Measurements from ENCODE around the gene THSD4.

DNA sequence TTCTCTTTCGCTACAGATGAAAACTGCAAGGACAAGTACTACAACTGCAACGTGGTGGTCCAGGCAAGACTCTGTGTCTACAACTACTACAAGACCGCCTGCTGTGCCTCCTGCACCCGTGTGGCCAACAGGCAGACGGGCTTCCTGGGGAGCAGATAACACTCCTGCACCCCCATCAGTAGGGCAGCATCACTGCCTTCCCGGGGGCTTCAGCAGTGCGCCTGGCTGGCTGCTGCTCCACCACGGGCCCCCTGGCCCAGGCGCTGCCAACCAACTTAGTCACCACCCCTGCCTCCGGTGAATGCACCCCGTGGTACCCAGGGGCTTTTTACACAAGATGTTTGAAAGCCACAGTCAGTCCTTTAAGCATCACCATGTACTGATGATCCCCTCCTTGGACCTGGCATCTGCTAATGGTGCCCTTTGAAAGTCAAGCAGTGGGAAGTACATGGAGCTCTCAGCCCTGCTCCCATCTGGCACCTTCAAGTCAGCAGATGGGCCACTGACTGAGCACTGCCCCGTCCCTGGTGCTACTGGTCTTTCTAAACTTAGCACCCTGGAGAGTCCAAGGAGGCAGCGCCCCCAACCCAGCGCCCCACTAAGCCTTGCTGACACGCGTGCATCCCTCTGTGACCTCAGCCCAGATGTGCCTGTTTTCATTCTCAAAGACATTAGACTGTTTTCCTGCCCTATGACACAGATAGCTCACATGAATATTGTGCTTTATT lies 662.1 kb downstream of the THSD4 start:
- TF ChIP-seq, protein P1, sequence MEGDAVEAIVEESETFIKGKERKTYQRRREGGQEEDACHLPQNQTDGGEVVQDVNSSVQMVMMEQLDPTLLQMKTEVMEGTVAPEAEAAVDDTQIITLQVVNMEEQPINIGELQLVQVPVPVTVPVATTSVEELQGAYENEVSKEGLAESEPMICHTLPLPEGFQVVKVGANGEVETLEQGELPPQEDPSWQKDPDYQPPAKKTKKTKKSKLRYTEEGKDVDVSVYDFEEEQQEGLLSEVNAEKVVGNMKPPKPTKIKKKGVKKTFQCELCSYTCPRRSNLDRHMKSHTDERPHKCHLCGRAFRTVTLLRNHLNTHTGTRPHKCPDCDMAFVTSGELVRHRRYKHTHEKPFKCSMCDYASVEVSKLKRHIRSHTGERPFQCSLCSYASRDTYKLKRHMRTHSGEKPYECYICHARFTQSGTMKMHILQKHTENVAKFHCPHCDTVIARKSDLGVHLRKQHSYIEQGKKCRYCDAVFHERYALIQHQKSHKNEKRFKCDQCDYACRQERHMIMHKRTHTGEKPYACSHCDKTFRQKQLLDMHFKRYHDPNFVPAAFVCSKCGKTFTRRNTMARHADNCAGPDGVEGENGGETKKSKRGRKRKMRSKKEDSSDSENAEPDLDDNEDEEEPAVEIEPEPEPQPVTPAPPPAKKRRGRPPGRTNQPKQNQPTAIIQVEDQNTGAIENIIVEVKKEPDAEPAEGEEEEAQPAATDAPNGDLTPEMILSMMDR (IDR thresholded peaks at IDR 0.05; ENCODE audit: low read length): no peak
- TF ChIP-seq EZH2 (optimal IDR thresholded peaks at IDR 0.05; ENCODE audit: low read depth, low read length) (no peak), EZH2phosphoT487 (IDR thresholded peaks at IDR 0.05; ENCODE audit: low read length) (no peak)

Data from MM.1S (cell line).